ENCODE results near the gene TANC1. TPM values are rescaled to one million over a fixed set of nuclear protein-coding genes. Genes with fewer than 3 reads are reported as not detected.

Gene TANC1
- polyA plus RNA-seq, 1 donor from 2014 or later = 0.37 TPM

DNA sequence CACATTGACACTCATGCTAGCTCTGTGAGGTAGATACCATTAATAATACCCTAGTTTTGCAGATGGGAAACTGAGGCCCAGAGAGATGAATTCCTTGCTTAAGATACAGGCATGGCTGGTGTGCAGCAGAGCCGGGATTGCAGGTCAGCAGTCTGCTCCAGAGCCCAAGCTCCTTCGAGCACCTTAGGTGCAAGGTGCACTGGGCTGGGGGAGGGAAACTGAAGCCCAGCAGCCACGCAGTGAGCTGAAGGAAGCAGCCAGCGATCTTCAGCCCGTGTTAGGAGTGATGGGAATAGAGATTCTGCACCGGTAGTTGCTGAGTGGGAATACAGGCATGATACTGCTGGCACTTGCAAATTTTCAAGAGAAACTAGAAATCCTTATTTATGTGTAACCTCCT, 50.6 kb downstream of the TANC1 start:
- Histone ChIP-seq H3K27ac (ENCODE audit: low read length) (no peak overlapping the region), H4K20me1 (ENCODE audit: insufficient read depth) (no peaks in the 10 kb centered on the region), H3K9me3 (ENCODE audit: low read length) (peaks cover 2% of the 10 kb centered on the region), H3K9ac (ENCODE audit: low read length) (no peak overlapping the region), H3K9me2 (ENCODE audit: insufficient read depth, low read length) (no peaks in the 10 kb centered on the region), H2AFZ (ENCODE audit: low read depth, low read length) (no peak overlapping the region), H3K79me2 (replicated peaks; ENCODE audit: insufficient read depth, low read length) (no peaks in the 10 kb centered on the region), H3K27me3 (ENCODE audit: insufficient read depth, low read depth, low read length) (no peaks in the 10 kb centered on the region), H3K4me3 (ENCODE audit: low read length) (no peak overlapping the region), H3K4me2 (ENCODE audit: low read length) (no peak overlapping the region), H3K36me3 (ENCODE audit: insufficient read depth, low read length) (no peaks in the 10 kb centered on the region), H3F3A (ENCODE audit: insufficient read depth, low read length, poor library complexity, severe bottlenecking) (no peaks in the 10 kb centered on the region)
- TF ChIP-seq POLR2AphosphoS5 (IDR thresholded peaks at IDR 0.05) (no peak), MXI1 (conservative IDR thresholded peaks at IDR 0.05; ENCODE audit: poor library complexity, severe bottlenecking) (no peak), RAD21 (conservative IDR thresholded peaks at IDR 0.05) (no peak), EZH2 (IDR thresholded peaks at IDR 0.05; ENCODE audit: borderline replicate concordance, insufficient read depth, low read length, poor library complexity, severe bottlenecking) (no peak), SMC3 (conservative IDR thresholded peaks at IDR 0.05; ENCODE audit: poor library complexity) (no peak), EP300 (conservative IDR thresholded peaks at IDR 0.05; ENCODE audit: poor library complexity, severe bottlenecking) (no peak)
- TF ChIP-seq, protein P1, sequence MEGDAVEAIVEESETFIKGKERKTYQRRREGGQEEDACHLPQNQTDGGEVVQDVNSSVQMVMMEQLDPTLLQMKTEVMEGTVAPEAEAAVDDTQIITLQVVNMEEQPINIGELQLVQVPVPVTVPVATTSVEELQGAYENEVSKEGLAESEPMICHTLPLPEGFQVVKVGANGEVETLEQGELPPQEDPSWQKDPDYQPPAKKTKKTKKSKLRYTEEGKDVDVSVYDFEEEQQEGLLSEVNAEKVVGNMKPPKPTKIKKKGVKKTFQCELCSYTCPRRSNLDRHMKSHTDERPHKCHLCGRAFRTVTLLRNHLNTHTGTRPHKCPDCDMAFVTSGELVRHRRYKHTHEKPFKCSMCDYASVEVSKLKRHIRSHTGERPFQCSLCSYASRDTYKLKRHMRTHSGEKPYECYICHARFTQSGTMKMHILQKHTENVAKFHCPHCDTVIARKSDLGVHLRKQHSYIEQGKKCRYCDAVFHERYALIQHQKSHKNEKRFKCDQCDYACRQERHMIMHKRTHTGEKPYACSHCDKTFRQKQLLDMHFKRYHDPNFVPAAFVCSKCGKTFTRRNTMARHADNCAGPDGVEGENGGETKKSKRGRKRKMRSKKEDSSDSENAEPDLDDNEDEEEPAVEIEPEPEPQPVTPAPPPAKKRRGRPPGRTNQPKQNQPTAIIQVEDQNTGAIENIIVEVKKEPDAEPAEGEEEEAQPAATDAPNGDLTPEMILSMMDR (IDR thresholded peaks at IDR 0.05; ENCODE audit: poor library complexity, severe bottlenecking) = no peak

DNA sequence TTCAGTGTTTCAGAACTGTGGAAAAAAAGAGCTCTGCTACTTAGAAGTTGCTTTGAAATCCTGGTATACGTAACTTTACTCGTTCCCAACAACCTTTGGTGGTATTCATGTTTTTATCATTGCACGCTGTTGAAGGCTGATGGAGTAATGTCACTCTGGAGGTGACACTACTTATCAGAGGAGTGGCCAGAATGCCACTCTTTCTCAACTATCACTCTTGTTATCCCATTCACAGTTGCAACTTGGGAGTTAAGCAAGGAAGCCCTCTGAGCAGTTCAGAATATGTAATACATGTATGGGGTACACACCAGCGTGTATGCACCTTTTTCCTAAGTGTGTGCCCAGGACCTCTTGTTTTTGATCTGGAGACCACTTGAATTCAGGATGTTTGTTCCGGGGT, 53.6 kb downstream of the TANC1 start:
- no peaks in the 10 kb centered on the region for H3F3A ChIP-seq (ENCODE audit: insufficient read depth, low read length, poor library complexity, severe bottlenecking)
- no peaks in the 10 kb centered on the region for H3K27me3 ChIP-seq (ENCODE audit: insufficient read depth, low read depth, low read length)
- TF ChIP-seq, protein P2, sequence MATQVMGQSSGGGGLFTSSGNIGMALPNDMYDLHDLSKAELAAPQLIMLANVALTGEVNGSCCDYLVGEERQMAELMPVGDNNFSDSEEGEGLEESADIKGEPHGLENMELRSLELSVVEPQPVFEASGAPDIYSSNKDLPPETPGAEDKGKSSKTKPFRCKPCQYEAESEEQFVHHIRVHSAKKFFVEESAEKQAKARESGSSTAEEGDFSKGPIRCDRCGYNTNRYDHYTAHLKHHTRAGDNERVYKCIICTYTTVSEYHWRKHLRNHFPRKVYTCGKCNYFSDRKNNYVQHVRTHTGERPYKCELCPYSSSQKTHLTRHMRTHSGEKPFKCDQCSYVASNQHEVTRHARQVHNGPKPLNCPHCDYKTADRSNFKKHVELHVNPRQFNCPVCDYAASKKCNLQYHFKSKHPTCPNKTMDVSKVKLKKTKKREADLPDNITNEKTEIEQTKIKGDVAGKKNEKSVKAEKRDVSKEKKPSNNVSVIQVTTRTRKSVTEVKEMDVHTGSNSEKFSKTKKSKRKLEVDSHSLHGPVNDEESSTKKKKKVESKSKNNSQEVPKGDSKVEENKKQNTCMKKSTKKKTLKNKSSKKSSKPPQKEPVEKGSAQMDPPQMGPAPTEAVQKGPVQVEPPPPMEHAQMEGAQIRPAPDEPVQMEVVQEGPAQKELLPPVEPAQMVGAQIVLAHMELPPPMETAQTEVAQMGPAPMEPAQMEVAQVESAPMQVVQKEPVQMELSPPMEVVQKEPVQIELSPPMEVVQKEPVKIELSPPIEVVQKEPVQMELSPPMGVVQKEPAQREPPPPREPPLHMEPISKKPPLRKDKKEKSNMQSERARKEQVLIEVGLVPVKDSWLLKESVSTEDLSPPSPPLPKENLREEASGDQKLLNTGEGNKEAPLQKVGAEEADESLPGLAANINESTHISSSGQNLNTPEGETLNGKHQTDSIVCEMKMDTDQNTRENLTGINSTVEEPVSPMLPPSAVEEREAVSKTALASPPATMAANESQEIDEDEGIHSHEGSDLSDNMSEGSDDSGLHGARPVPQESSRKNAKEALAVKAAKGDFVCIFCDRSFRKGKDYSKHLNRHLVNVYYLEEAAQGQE (IDR thresholded peaks at IDR 0.05; ENCODE audit: borderline replicate concordance) = no peak
- TF ChIP-seq, protein P1 (IDR thresholded peaks at IDR 0.05; ENCODE audit: poor library complexity, severe bottlenecking) = no peak
- no peak for TF ChIP-seq MXI1 (conservative IDR thresholded peaks at IDR 0.05; ENCODE audit: poor library complexity, severe bottlenecking)
- TF ChIP-seq EP300 (conservative IDR thresholded peaks at IDR 0.05; ENCODE audit: poor library complexity, severe bottlenecking) = no peak
- no peak for TF ChIP-seq RAD21 (conservative IDR thresholded peaks at IDR 0.05)
- no peak for TF ChIP-seq EZH2 (IDR thresholded peaks at IDR 0.05; ENCODE audit: borderline replicate concordance, insufficient read depth, low read length, poor library complexity, severe bottlenecking)
- TF ChIP-seq SMC3 (conservative IDR thresholded peaks at IDR 0.05; ENCODE audit: poor library complexity) = no peak
- no peak for TF ChIP-seq POLR2AphosphoS5 (IDR thresholded peaks at IDR 0.05)
- TF ChIP-seq TAF1 (IDR thresholded peaks at IDR 0.05; ENCODE audit: low read depth) = no peak
- H3K4me3 ChIP-seq (ENCODE audit: low read length) = no peak overlapping the region
- no peaks in the 10 kb centered on the region for H3K36me3 ChIP-seq (ENCODE audit: insufficient read depth, low read length)
- H3K9me3 ChIP-seq (ENCODE audit: low read length) = no peaks in the 10 kb centered on the region
- no peaks in the 10 kb centered on the region for H3K79me2 ChIP-seq (replicated peaks; ENCODE audit: insufficient read depth, low read length)
- H3K27ac ChIP-seq (ENCODE audit: low read length) = no peak overlapping the region
- H3K9me2 ChIP-seq (ENCODE audit: insufficient read depth, low read length) = no peaks in the 10 kb centered on the region
- H3K4me2 ChIP-seq (ENCODE audit: low read length) = no peak overlapping the region
- H3K9ac ChIP-seq (ENCODE audit: low read length) = no peak overlapping the region
- no peaks in the 10 kb centered on the region for H4K20me1 ChIP-seq (ENCODE audit: insufficient read depth)
- no peak overlapping the region for H2AFZ ChIP-seq (ENCODE audit: low read depth, low read length)

All from neural cell (in vitro differentiated cells).